Keratinocyte (primary cell): ENCODE data around the gene LRRC2. TPM values are rescaled to one million over a fixed set of nuclear protein-coding genes. Genes with fewer than 3 reads are reported as not detected.
"Not testable (repeated sequence)": the region's sequence is repeated elsewhere in the genome, so short reads cannot be mapped to it uniquely, and the experiment has no call there.

Experiments used
- DNase-seq: peaks from one replicate; pipeline ENCODE4 v3.0.0-alpha.2; 2011; ENCODE audit warnings: low read depth, missing footprints, low spot score
- FAIRE-seq: peaks from 2 replicates; lab custom pipeline; 2011; peaks lifted over from hg19 to GRCh38; lab: Jason Lieb, UNC
- H2AFZ ChIP-seq: 2 replicates; pipeline ENCODE4 v1.6.0; 2012; ENCODE audit warnings: low read length, control low read depth, inconsistent platforms; ENCODE audit not compliant: control insufficient read depth
- H3K27ac ChIP-seq: 2 replicates; pipeline ENCODE4 v1.5.1; 2011; ENCODE audit warnings: low read length; ENCODE audit not compliant: control insufficient read depth, insufficient read depth
- H3K27me3 ChIP-seq: 3 replicates; pipeline ENCODE4 v1.6.0; 2011; ENCODE audit warnings: low read length; ENCODE audit not compliant: control insufficient read depth, insufficient read depth; ENCODE audit errors: extremely low read depth
- H3K36me3 ChIP-seq, 2 experiments: 2 replicates in 1 of 2; 3 replicates in 1 of 2; pipeline ENCODE4 v1.5.1; 2011; ENCODE audit warnings: low read length in 2 of 2, mild to moderate bottlenecking in 1 of 2; ENCODE audit not compliant: control insufficient read depth in 2 of 2, insufficient read depth in 2 of 2; ENCODE audit errors: extremely low read depth in 1 of 2
- H3K4me1 ChIP-seq: 3 replicates; pipeline ENCODE4 v1.5.1; 2011; ENCODE audit warnings: low read length; ENCODE audit not compliant: control insufficient read depth, insufficient read depth; ENCODE audit errors: extremely low read depth
- H3K4me2 ChIP-seq: 3 replicates; pipeline ENCODE4 v1.6.0; 2011; ENCODE audit warnings: low read depth, low read length; ENCODE audit not compliant: control insufficient read depth, insufficient read depth; ENCODE audit errors: extremely low read depth
- H3K4me3 ChIP-seq, 3 experiments: fragments of 200-600 bp in 1 of 3; sonication (generic) in 1 of 3; 2 replicates in 2 of 3; 3 replicates in 1 of 3; pipeline ENCODE4 v1.5.1; 2011 to 2016; ENCODE audit warnings: low read length in 3 of 3, mild to moderate bottlenecking in 3 of 3, control low read depth in 2 of 3, inconsistent platforms in 1 of 3, low read depth in 1 of 3, mixed read lengths in 1 of 3, mixed run types in 1 of 3, moderate library complexity in 1 of 3; ENCODE audit not compliant: control insufficient read depth in 2 of 3, insufficient read depth in 2 of 3; ENCODE audit errors: extremely low read depth in 1 of 3
- H3K79me2 ChIP-seq: 2 replicates; pipeline ENCODE4 v1.6.0; 2012; ENCODE audit warnings: low read length; ENCODE audit not compliant: control insufficient read depth, insufficient read depth
- H3K9ac ChIP-seq: 3 replicates; pipeline ENCODE4 v1.6.0; 2011; ENCODE audit warnings: low read length; ENCODE audit not compliant: control insufficient read depth, insufficient read depth; ENCODE audit errors: extremely low read depth
- H3K9me1 ChIP-seq: 3 replicates; pipeline ENCODE4 v1.6.0; 2011; ENCODE audit warnings: low read length; ENCODE audit not compliant: control insufficient read depth, insufficient read depth; ENCODE audit errors: extremely low read depth
- H3K9me3 ChIP-seq: 2 replicates; pipeline ENCODE4 v1.5.1; 2012; ENCODE audit warnings: low read depth, low read length; ENCODE audit not compliant: control insufficient read depth
- H4K20me1 ChIP-seq: 3 replicates; pipeline ENCODE4 v1.6.0; 2011; ENCODE audit warnings: low read length; ENCODE audit not compliant: control insufficient read depth, insufficient read depth; ENCODE audit errors: extremely low read depth
- CTCF ChIP-seq, 3 experiments: IDR thresholded peaks in 1 of 3; conservative IDR thresholded peaks in 1 of 3; optimal IDR thresholded peaks in 1 of 3; 2 replicates in 2 of 3; 3 replicates in 1 of 3; pipeline versions ENCODE3 to v1.5.1; 2011; ENCODE audit warnings: low read length in 3 of 3, mild to moderate bottlenecking in 3 of 3, moderate library complexity in 2 of 3, control low read depth in 1 of 3, inconsistent platforms in 1 of 3; ENCODE audit not compliant: insufficient read depth in 2 of 3; ENCODE audit errors: extremely low read depth in 1 of 3
- EZH2 ChIP-seq: IDR thresholded peaks from one replicate; pipeline ENCODE4 v1.6.1; 2012; ENCODE audit warnings: inconsistent platforms, mild to moderate bottlenecking, low read length, moderate library complexity
- dilution Hi-C: fragments of 300-500 bp; cut with MboI; formaldehyde crosslinking; loops from one replicate; pipeline ENCODE4 v1.7.0; 2020; ENCODE audit warnings: low sequenced_read_pairs; ENCODE audit not compliant: extremely low pct_ligation_motif_present
- polyA plus RNA-seq, 5 experiments: library from polyadenylated mRNA; depleted of rRNA in 3 of 5; stranded (reverse) in 3 of 5; stranded (forward) in 1 of 5; unstranded in 1 of 5; fragments of >200 nt; gene quantifications; 1 replicate in 1 of 5; 2 replicates in 3 of 5; 3 replicates in 1 of 5; pipeline versions ENCODE4 v1.2.1 to v1.2.3, GENCODE V29; 2011 to 2012; ENCODE audit warnings: missing spikeins in 2 of 5, low read depth in 1 of 5, low replicate concordance in 1 of 5

The LRRC2 gene
- polyA plus RNA-seq, 1 donor (not counting 4 experiments of a cell fraction or from before 2014, with no cell fraction given), result 0.51 TPM

GRCh38 chr3:46549989-46550388 lies 16.1 kb downstream of the LRRC2 start:
- no peak overlapping the region for H2AFZ ChIP-seq
- FAIRE-seq, result no peak
- no peaks in the 10 kb centered on the region for H3K9me3 ChIP-seq
- H4K20me1 ChIP-seq, result no peaks in the 10 kb centered on the region
- H3K79me2 ChIP-seq, result no peaks in the 10 kb centered on the region
- peaks cover 3% of the 10 kb centered on the region for H3K4me1 ChIP-seq
- H3K27ac ChIP-seq, result no peak overlapping the region
- no peaks in the 10 kb centered on the region for H3K27me3 ChIP-seq
- TF ChIP-seq EZH2, result no peak
- no peak for TF ChIP-seq CTCF (optimal IDR thresholded peaks at IDR 0.05 in 1 of 3, IDR thresholded peaks at IDR 0.05 in 1 of 3, conservative IDR thresholded peaks at IDR 0.05 in 1 of 3; ENCODE audit: extremely low read depth in 1 of 3, insufficient read depth in 2 of 3, low read length in 3 of 3)
- no peaks in the 10 kb centered on the region for H3K9me1 ChIP-seq
- H3K9ac ChIP-seq, result no peak overlapping the region
- DNase-seq, result no peak
- H3K36me3 ChIP-seq, result no peaks in the 10 kb centered on the region
- no peak overlapping the region for H3K4me2 ChIP-seq
- dilution Hi-C loops, result no loop called here
- H3K4me3 ChIP-seq, result no peak overlapping the region

GRCh38 chr3:46549408-46549904 lies 16.6 kb downstream of the LRRC2 start:
- no peaks in the 10 kb centered on the region for H4K20me1 ChIP-seq
- peaks cover 4% of the 10 kb centered on the region for H3K4me1 ChIP-seq
- no peak for DNase-seq
- TF ChIP-seq EZH2 (no peak), CTCF (optimal IDR thresholded peaks at IDR 0.05 in 1 of 3, IDR thresholded peaks at IDR 0.05 in 1 of 3, conservative IDR thresholded peaks at IDR 0.05 in 1 of 3; ENCODE audit: extremely low read depth in 1 of 3, insufficient read depth in 2 of 3, low read length in 3 of 3) (no peak)
- no peaks in the 10 kb centered on the region for H3K79me2 ChIP-seq
- H3K36me3 ChIP-seq, result no peaks in the 10 kb centered on the region
- no peak overlapping the region for H2AFZ ChIP-seq
- no peak for FAIRE-seq
- no peak overlapping the region for H3K4me3 ChIP-seq
- H3K27ac ChIP-seq, result no peak overlapping the region
- no peaks in the 10 kb centered on the region for H3K9me1 ChIP-seq
- H3K9me3 ChIP-seq, result no peaks in the 10 kb centered on the region
- H3K27me3 ChIP-seq, result no peaks in the 10 kb centered on the region
- H3K4me2 ChIP-seq, result no peak overlapping the region
- dilution Hi-C loops, result no loop called here
- no peak overlapping the region for H3K9ac ChIP-seq

DNA sequence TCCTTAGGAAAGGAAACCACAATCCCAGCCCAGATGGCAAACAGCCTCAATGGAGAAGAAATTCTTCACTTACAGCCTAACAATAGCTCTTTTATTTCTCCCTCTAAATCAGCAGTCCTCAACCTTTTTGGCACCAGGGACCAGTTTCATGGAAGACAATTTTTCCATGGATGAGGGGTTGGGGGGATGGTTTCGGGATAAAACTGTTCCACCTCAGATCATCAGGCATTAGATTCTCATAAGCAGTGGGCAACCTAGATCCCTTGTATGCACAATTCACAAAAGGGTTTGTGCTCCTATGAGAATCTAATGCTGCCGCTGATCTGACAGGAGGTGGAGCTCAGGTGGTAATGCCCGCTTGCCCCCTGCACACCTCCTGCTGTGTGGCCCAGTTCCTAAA lies 17.5 kb downstream of the LRRC2 start:
- H3K79me2 ChIP-seq, H3K27ac ChIP-seq, H4K20me1 ChIP-seq, dilution Hi-C loops, H2AFZ ChIP-seq, H3K4me1 ChIP-seq, H3K4me3 ChIP-seq, H3K4me2 ChIP-seq, H3K9ac ChIP-seq, H3K9me3 ChIP-seq, H3K27me3 ChIP-seq, H3K9me1 ChIP-seq, H3K36me3 ChIP-seq, DNase-seq, FAIRE-seq: not testable (repeated sequence)
